H9 (cell line): ENCODE data around the gene FBXO11. TPM values are rescaled to one million over a fixed set of nuclear protein-coding genes. Genes with fewer than 3 reads are reported as not detected.
A peak's percentile ranks its signal among the peaks of the same experiment; 100 is the strongest.

Experiments used
- DNase-seq: peaks from one replicate; pipeline ENCODE4 v3.0.0-alpha.2; 2017
- H2AFZ ChIP-seq: one replicate; pipeline ENCODE4 v1.6.1; 2013; ENCODE audit warnings: mild to moderate bottlenecking, low read length, control low read depth, moderate library complexity
- H2AK5ac ChIP-seq: 2 replicates; pipeline ENCODE4 v1.6.1; 2013; ENCODE audit warnings: low read length, control low read depth, mixed read lengths; ENCODE audit not compliant: insufficient read length
- H2BK120ac ChIP-seq: one replicate; pipeline ENCODE4 v1.6.1; 2013; ENCODE audit warnings: low read depth, mild to moderate bottlenecking, low read length, control low read depth, inconsistent platforms; ENCODE audit not compliant: poor library complexity, severe bottlenecking
- H2BK12ac ChIP-seq: 2 replicates; pipeline ENCODE4 v1.6.1; 2013; ENCODE audit warnings: low read length, control low read depth, mixed read lengths, low read depth; ENCODE audit not compliant: insufficient read length
- H2BK15ac ChIP-seq: 2 replicates; pipeline ENCODE4 v1.6.1; 2013; ENCODE audit warnings: low read depth, low read length, control low read depth
- H2BK20ac ChIP-seq: one replicate; pipeline ENCODE4 v1.6.1; 2013; ENCODE audit warnings: low read depth, mild to moderate bottlenecking, low read length, control low read depth, inconsistent platforms; ENCODE audit not compliant: poor library complexity, severe bottlenecking
- H2BK5ac ChIP-seq: 2 replicates; pipeline ENCODE4 v1.6.1; 2013; ENCODE audit warnings: low read length, control low read depth, mixed read lengths; ENCODE audit not compliant: insufficient read length
- H3K14ac ChIP-seq: 2 replicates; pipeline ENCODE4 v1.6.1; 2013; ENCODE audit warnings: low read length, control low read depth; ENCODE audit not compliant: insufficient read depth
- H3K18ac ChIP-seq: 2 replicates; pipeline ENCODE4 v1.6.1; 2013; ENCODE audit warnings: low read depth, mild to moderate bottlenecking, mixed read lengths, low read length, control low read depth; ENCODE audit not compliant: insufficient read length
- H3K23ac ChIP-seq: 2 replicates; pipeline ENCODE4 v1.6.1; 2013; ENCODE audit warnings: low read length, control low read depth, mixed read lengths, low read depth; ENCODE audit not compliant: insufficient read length
- H3K23me2 ChIP-seq: 2 replicates; pipeline ENCODE4 v1.6.1; 2013; ENCODE audit warnings: low read depth, mild to moderate bottlenecking, mixed read lengths, low read length, control low read depth; ENCODE audit not compliant: insufficient read length, poor library complexity, severe bottlenecking
- H3K27ac ChIP-seq: 2 replicates; pipeline ENCODE4 v1.5.1; 2013; ENCODE audit warnings: low read length, control low read depth, mixed read lengths, low read depth; ENCODE audit not compliant: insufficient read length
- H3K27me3 ChIP-seq: 2 replicates; pipeline ENCODE4 v1.6.1; 2013; ENCODE audit warnings: low read length, control low read depth, inconsistent platforms; ENCODE audit not compliant: insufficient read depth
- H3K4ac ChIP-seq: 2 replicates; pipeline ENCODE4 v1.6.1; 2013; ENCODE audit warnings: low read depth, mild to moderate bottlenecking, control low read depth, inconsistent platforms, low read length, moderate library complexity
- H3K4me1 ChIP-seq: 2 replicates; pipeline ENCODE4 v1.6.1; 2013; ENCODE audit warnings: low read length, control low read depth, inconsistent platforms; ENCODE audit not compliant: insufficient read depth
- H3K4me2 ChIP-seq: 2 replicates; pipeline ENCODE4 v1.6.1; 2013; ENCODE audit warnings: low read length, control low read depth, mixed read lengths; ENCODE audit not compliant: insufficient read length, insufficient read depth
- H3K56ac ChIP-seq: 2 replicates; pipeline ENCODE4 v1.6.1; 2013; ENCODE audit warnings: low read depth, mild to moderate bottlenecking, mixed read lengths, low read length, control low read depth; ENCODE audit not compliant: insufficient read length
- H3K79me1 ChIP-seq: 2 replicates; pipeline ENCODE4 v1.6.1; 2013; ENCODE audit warnings: low read depth, mild to moderate bottlenecking, moderate library complexity, low read length, control low read depth, inconsistent platforms; ENCODE audit not compliant: insufficient read depth, poor library complexity, severe bottlenecking
- H3K79me2 ChIP-seq: 2 replicates; pipeline ENCODE4 v1.6.1; 2013; ENCODE audit warnings: low read length, control low read depth, inconsistent platforms; ENCODE audit not compliant: insufficient read depth
- H3K9ac ChIP-seq: 2 replicates; pipeline ENCODE4 v1.6.1; 2013; ENCODE audit warnings: low read length, control low read depth, mixed read lengths; ENCODE audit not compliant: insufficient read length; ENCODE audit errors: extremely low read depth
- H3K9me3 ChIP-seq: one replicate; pipeline ENCODE4 v1.6.1; 2013; ENCODE audit warnings: low read depth, low read length, inconsistent platforms; ENCODE audit not compliant: control insufficient read depth
- H3T11ph ChIP-seq: one replicate; pipeline ENCODE4 v1.6.1; 2013; ENCODE audit warnings: mild to moderate bottlenecking, low read length, control low read depth, inconsistent platforms
- H4K20me1 ChIP-seq: one replicate; pipeline ENCODE4 v1.6.1; 2013; ENCODE audit not compliant: control insufficient read depth, insufficient read length, insufficient read depth
- H4K5ac ChIP-seq: 2 replicates; pipeline ENCODE4 v1.6.1; 2013; ENCODE audit warnings: low read depth, mild to moderate bottlenecking, mixed read lengths, low read length, control low read depth; ENCODE audit not compliant: insufficient read length
- H4K8ac ChIP-seq: replicated peaks from 2 replicates; pipeline ENCODE4 v1.6.1; 2013; ENCODE audit warnings: low read length, control low read depth, mixed read lengths, low read depth; ENCODE audit not compliant: insufficient read length
- H4K91ac ChIP-seq: 2 replicates; pipeline ENCODE4 v1.6.1; 2013; ENCODE audit warnings: low read depth, mild to moderate bottlenecking, moderate library complexity, mixed read lengths, low read length, control low read depth; ENCODE audit not compliant: insufficient read length
- H3K27ac Mint-ChIP-seq, 3 experiments: 2 replicates in 2 of 3; 3 replicates in 1 of 3; pipeline ENCODE4 v1.8.0; 2020 to 2021; ENCODE audit warnings: mixed read lengths in 3 of 3, mild to moderate bottlenecking in 1 of 3, moderate library complexity in 1 of 3
- H3K27me3 Mint-ChIP-seq: 2 replicates; pipeline ENCODE4 v1.8.0; 2021; ENCODE audit warnings: low read depth, mild to moderate bottlenecking, moderate library complexity, mixed read lengths
- H3K36me3 Mint-ChIP-seq, 3 experiments: 2 replicates in 2 of 3; 3 replicates in 1 of 3; pipeline ENCODE4 v1.8.0; 2020 to 2021; ENCODE audit warnings: low read depth in 3 of 3, mixed read lengths in 3 of 3; ENCODE audit not compliant: insufficient read depth in 1 of 3
- H3K4me1 Mint-ChIP-seq, 2 experiments: 2 replicates each; pipeline ENCODE4 v1.8.0; 2020; ENCODE audit warnings: mixed read lengths in 2 of 2
- H3K4me3 Mint-ChIP-seq, 2 experiments: 2 replicates in 1 of 2; 3 replicates in 1 of 2; pipeline ENCODE4 v1.8.0; 2020 to 2021; ENCODE audit warnings: mild to moderate bottlenecking in 2 of 2, mixed read lengths in 2 of 2, moderate library complexity in 1 of 2
- H3K9me3 Mint-ChIP-seq, 2 experiments: 2 replicates in 1 of 2; 3 replicates in 1 of 2; pipeline ENCODE4 v1.8.0; 2020; ENCODE audit warnings: mild to moderate bottlenecking in 2 of 2, mixed read lengths in 2 of 2, moderate library complexity in 1 of 2
- WGBS: extraction: QIAGEN DNeasy Blood & Tissue Kit; methylation state at CpG from one replicate; pipeline ENCODE4 v1.1.7; 2013; ENCODE audit warnings: missing lambda C conversion rate, low lambda C conversion rate, mixed read lengths; ENCODE audit not compliant: insufficient read length; ENCODE audit errors: extremely low coverage; 5-methylcytosine and 5-hydroxymethylcytosine counted together
- total RNA-seq: library from RNA; stranded (reverse); gene quantifications from 2 replicates; pipeline ENCODE4 v1.2.1, GENCODE V29; 2021
- TF ChIP-seq, protein P1 (sequence below): fragments of 200-600 bp; sonication (generic); conservative IDR thresholded peaks from 3 replicates; pipeline ENCODE4 v1.8.0; 2021; ENCODE audit warnings: antibody characterized with exemption, mild to moderate bottlenecking

The FBXO11 gene
- total RNA-seq, 1 experiment from 2014 or later: 68.8 TPM

GRCh38 chr2:47783486-47784351 is 122.6 kb downstream of the FBXO11 start:
- H3K23ac ChIP-seq: no peak overlapping the region
- no peaks in the 10 kb centered on the region; the same call in 1 of the 2 replicates for H3K4me1 ChIP-seq
- peak overlapping the region; percentile 53 for H3K27ac ChIP-seq
- H3K18ac ChIP-seq: peak overlapping the region; percentile 89
- no peak overlapping the region for H2BK120ac ChIP-seq
- no peak overlapping the region for H2AK5ac ChIP-seq
- no peak overlapping the region for H2BK12ac ChIP-seq
- peak overlapping the region; percentile 83 for H3K4me2 ChIP-seq
- H2BK15ac ChIP-seq: no peak overlapping the region
- Mint-ChIP-seq H3K27me3 (no peaks in the 10 kb centered on the region), H3K4me3 (peak overlapping the region; percentile 92 to 96), H3K9me3 (no peaks in the 10 kb centered on the region; a peak in 2 of 5 replicates), H3K27ac (peak overlapping the region; percentile 91 to 95 (median 94)), H3K4me1 (peaks cover 27 to 32% of the 10 kb centered on the region in 2 experiments), H3K36me3 (peaks cover 12 to 22% (median 18%) of the 10 kb centered on the region in 3 experiments)
- H3K4ac ChIP-seq: no peak overlapping the region
- no peak overlapping the region for H4K91ac ChIP-seq
- H3K9ac ChIP-seq: peak overlapping the region; percentile 97
- peak; percentile 89 for DNase-seq
- no peaks in the 10 kb centered on the region for H3K9me3 ChIP-seq
- H4K20me1 ChIP-seq: no peaks in the 10 kb centered on the region
- H3K14ac ChIP-seq: peak overlapping the region; percentile 96; the same call in 1 of the 2 replicates
- TF ChIP-seq, protein P1, sequence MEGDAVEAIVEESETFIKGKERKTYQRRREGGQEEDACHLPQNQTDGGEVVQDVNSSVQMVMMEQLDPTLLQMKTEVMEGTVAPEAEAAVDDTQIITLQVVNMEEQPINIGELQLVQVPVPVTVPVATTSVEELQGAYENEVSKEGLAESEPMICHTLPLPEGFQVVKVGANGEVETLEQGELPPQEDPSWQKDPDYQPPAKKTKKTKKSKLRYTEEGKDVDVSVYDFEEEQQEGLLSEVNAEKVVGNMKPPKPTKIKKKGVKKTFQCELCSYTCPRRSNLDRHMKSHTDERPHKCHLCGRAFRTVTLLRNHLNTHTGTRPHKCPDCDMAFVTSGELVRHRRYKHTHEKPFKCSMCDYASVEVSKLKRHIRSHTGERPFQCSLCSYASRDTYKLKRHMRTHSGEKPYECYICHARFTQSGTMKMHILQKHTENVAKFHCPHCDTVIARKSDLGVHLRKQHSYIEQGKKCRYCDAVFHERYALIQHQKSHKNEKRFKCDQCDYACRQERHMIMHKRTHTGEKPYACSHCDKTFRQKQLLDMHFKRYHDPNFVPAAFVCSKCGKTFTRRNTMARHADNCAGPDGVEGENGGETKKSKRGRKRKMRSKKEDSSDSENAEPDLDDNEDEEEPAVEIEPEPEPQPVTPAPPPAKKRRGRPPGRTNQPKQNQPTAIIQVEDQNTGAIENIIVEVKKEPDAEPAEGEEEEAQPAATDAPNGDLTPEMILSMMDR: no peak
- no CpG with 5 or more reads among the region's 71 CpGs for WGBS
- H2BK20ac ChIP-seq: no peak overlapping the region
- H2AFZ ChIP-seq: no peak overlapping the region
- H2BK5ac ChIP-seq: no peak overlapping the region
- no peaks in the 10 kb centered on the region for H3K27me3 ChIP-seq
- H3K56ac ChIP-seq: no peak overlapping the region
- H4K8ac ChIP-seq: no peak overlapping the region
- H4K5ac ChIP-seq: no peak overlapping the region
- no peak overlapping the region for H3T11ph ChIP-seq
- H3K23me2 ChIP-seq: peaks cover 4% of the 10 kb centered on the region
- H3K79me2 ChIP-seq: peaks cover 41% of the 10 kb centered on the region
- H3K79me1 ChIP-seq: no peaks in the 10 kb centered on the region
